HEK293 (cell line): Measurements from ENCODE around the gene CENPV.
A peak's percentile ranks its signal among the peaks of the same experiment; 100 is the strongest.

Experiments used
- CTCF ChIP-seq: fragments of 450-650 bp; formaldehyde crosslinking; IDR thresholded peaks from 2 replicates; pipeline ENCODE4 v1.5.1; 2016; ENCODE audit warnings: missing biosample characterization, missing genetic modification characterization
- ELK4 ChIP-seq: IDR thresholded peaks from 2 replicates; pipeline ENCODE4 v1.6.1; 2011; ENCODE audit warnings: mild to moderate bottlenecking, low read depth, low read length, borderline replicate concordance
- REST ChIP-seq: fragments of 450-650 bp; formaldehyde crosslinking; IDR thresholded peaks from 2 replicates; pipeline ENCODE4 v1.5.1; 2016; ENCODE audit warnings: missing biosample characterization, missing genetic modification characterization
- ZNF280D ChIP-seq: fragments of 450-650 bp; formaldehyde crosslinking; IDR thresholded peaks from 2 replicates; pipeline ENCODE4 v1.5.1; 2016; ENCODE audit warnings: missing biosample characterization, missing genetic modification characterization
- ZNF621 ChIP-seq: fragments of 450-650 bp; formaldehyde crosslinking; IDR thresholded peaks from 2 replicates; pipeline ENCODE4 v1.5.1; 2017; ENCODE audit warnings: missing biosample characterization, missing genetic modification characterization

- TF ChIP-seq ZNF280D (tag by site-specific recombination), result no peak
- TF ChIP-seq REST, result peak; percentile 61
- TF ChIP-seq ZNF621, result no peak
- TF ChIP-seq ELK4, result no peak
- peak; percentile 72 for TF ChIP-seq CTCF (tag by site-specific recombination)
These were observed 27.6 kb upstream of the CENPV start, which contains the start of gene UBB for GRCh38 chr17:16380640-16381495.
